ENCODE results near the gene TPSD1.

- no peak for TF ChIP-seq CTCF (IDR thresholded peaks at IDR 0.05; ENCODE audit: insufficient read depth, low read length, poor library complexity, severe bottlenecking)
- no peak for TF ChIP-seq EZH2phosphoT487 (conservative IDR thresholded peaks at IDR 0.05; ENCODE audit: low read length)
Measured at GRCh38 chr16:1206326-1206725, 49.5 kb upstream of the TPSD1 start.

Measured in SU-DHL-6 (cell line).